ENCODE results near the gene ABCC1.
"Not testable (repeated sequence)": the region's sequence is repeated elsewhere in the genome, so short reads cannot be mapped to it uniquely, and the experiment has no call there.

The ABCC1 gene

GRCh38 chr16:16159662-16160061 is 210.2 kb downstream of the ABCC1 start:
- no peak for DNase-seq (ENCODE audit: low read depth)

- no peak for DNase-seq (ENCODE audit: low read depth)
These were observed 211.9 kb downstream of the ABCC1 start for GRCh38 chr16:16161319-16161718.

- DNase-seq (ENCODE audit: low read depth): not testable (repeated sequence)
These were observed 212.4 kb downstream of the ABCC1 start for GRCh38 chr16:16161840-16162239.

- DNase-seq (ENCODE audit: low read depth): no peak
These were observed 213.2 kb downstream of the ABCC1 start for GRCh38 chr16:16162591-16162990.

GRCh38 chr16:16163109-16163508 is 213.7 kb downstream of the ABCC1 start:
- no peak for DNase-seq (ENCODE audit: low read depth)

- no peak for DNase-seq (ENCODE audit: low read depth)
These were observed 214.2 kb downstream of the ABCC1 start for GRCh38 chr16:16163571-16163970.

GRCh38 chr16:16164243-16164642 is 214.8 kb downstream of the ABCC1 start:
- no peak for DNase-seq (ENCODE audit: low read depth)

GRCh38 chr16:16166085-16166484 is 216.7 kb downstream of the ABCC1 start:
- DNase-seq (ENCODE audit: low read depth): no peak

- DNase-seq (ENCODE audit: low read depth): no peak
These were observed 217.5 kb downstream of the ABCC1 start for GRCh38 chr16:16166949-16167348.

GRCh38 chr16:16167927-16168326 is 218.5 kb downstream of the ABCC1 start:
- no peak for DNase-seq (ENCODE audit: low read depth)

- DNase-seq (ENCODE audit: low read depth): no peak
These were observed 219.0 kb downstream of the ABCC1 start for GRCh38 chr16:16168431-16168830.

- DNase-seq (ENCODE audit: low read depth): no peak
These were observed 220.2 kb downstream of the ABCC1 start for GRCh38 chr16:16169615-16170014.

GRCh38 chr16:16171332-16171919 is 222.0 kb downstream of the ABCC1 start:
- DNase-seq (ENCODE audit: low read depth): no peak

GRCh38 chr16:16172991-16173390 is 223.6 kb downstream of the ABCC1 start:
- no peak for DNase-seq (ENCODE audit: low read depth)

GRCh38 chr16:16175296-16175695 is 225.9 kb downstream of the ABCC1 start:
- DNase-seq (ENCODE audit: low read depth): no peak

- no peak for DNase-seq (ENCODE audit: low read depth)
These were observed 226.9 kb downstream of the ABCC1 start for GRCh38 chr16:16176328-16176727.

GRCh38 chr16:16178455-16179162 is 229.2 kb downstream of the ABCC1 start:
- DNase-seq (ENCODE audit: low read depth): no peak

- peak; percentile 37 for DNase-seq (ENCODE audit: low read depth)
These were observed 232.3 kb downstream of the ABCC1 start for GRCh38 chr16:16181748-16182147.

- no peak for DNase-seq (ENCODE audit: low read depth)
These were observed 233.5 kb downstream of the ABCC1 start for GRCh38 chr16:16182918-16183317.

GRCh38 chr16:16183562-16183961 is 234.1 kb downstream of the ABCC1 start:
- DNase-seq (ENCODE audit: low read depth): no peak

GRCh38 chr16:16184594-16184993 is 235.2 kb downstream of the ABCC1 start:
- no peak for DNase-seq (ENCODE audit: low read depth)

- DNase-seq (ENCODE audit: low read depth): no peak
These were observed 235.7 kb downstream of the ABCC1 start for GRCh38 chr16:16185095-16185494.

- DNase-seq (ENCODE audit: low read depth): no peak
These were observed 237.4 kb downstream of the ABCC1 start for GRCh38 chr16:16186820-16187219.

GRCh38 chr16:16188827-16189226 is 239.4 kb downstream of the ABCC1 start:
- DNase-seq (ENCODE audit: low read depth): no peak

Data from amniotic epithelial cell (primary cell).